Activated CD8-positive, alpha-beta memory T cell treated with anti-CD3 and anti-CD28 coated beads, Interleukin-2, amount 10 ng/mL, durations not matched to agents 7 days and 5 days (primary cell): Measurements from ENCODE around the gene GRIN1. TPM values are rescaled to one million over a fixed set of nuclear protein-coding genes. Genes with fewer than 3 reads are reported as not detected.

ENCODE experiments used
- ATAC-seq: fragments of 150-1000 bp; cut with Tn5 transposase; one replicate; pipeline ENCODE4 v1.10.0; 2021; ENCODE audit warnings: moderate library complexity
- CTCF ChIA-PET: fragments of 350-600 bp; sonication (Branson Sonifier 250); formaldehyde crosslinking; loops from one replicate; lab custom pipeline; 2021; ENCODE audit warnings: antibody characterized with exemption; lab: Charles Lee
- DNase-seq: peaks from one replicate; pipeline ENCODE4 v3.0.0-alpha.2; 2020
- H3K27ac Mint-ChIP-seq: one replicate; pipeline ENCODE4 v1.8.0; 2021; ENCODE audit warnings: mild to moderate bottlenecking, mixed read lengths
- H3K27me3 Mint-ChIP-seq: one replicate; pipeline ENCODE4 v1.8.0; 2021; ENCODE audit warnings: mixed read lengths
- H3K36me3 Mint-ChIP-seq: one replicate; pipeline ENCODE4 v1.8.0; 2021; ENCODE audit warnings: mild to moderate bottlenecking, mixed read lengths
- H3K4me1 Mint-ChIP-seq: one replicate; pipeline ENCODE4 v1.8.0; 2021; ENCODE audit warnings: mixed read lengths
- H3K4me3 Mint-ChIP-seq: one replicate; pipeline ENCODE4 v1.8.0; 2021; ENCODE audit warnings: mild to moderate bottlenecking, moderate library complexity, mixed read lengths
- H3K9me3 Mint-ChIP-seq: one replicate; pipeline ENCODE4 v1.8.0; 2022; ENCODE audit warnings: low read depth, mixed read lengths
- total RNA-seq, 2 experiments: library from RNA; stranded (reverse); gene quantifications; one replicate each; pipeline ENCODE4 v1.2.3, GENCODE V29; 2021

GRIN1 gene
- total RNA-seq, 2 experiments from 2014 or later: not detected

DNA sequence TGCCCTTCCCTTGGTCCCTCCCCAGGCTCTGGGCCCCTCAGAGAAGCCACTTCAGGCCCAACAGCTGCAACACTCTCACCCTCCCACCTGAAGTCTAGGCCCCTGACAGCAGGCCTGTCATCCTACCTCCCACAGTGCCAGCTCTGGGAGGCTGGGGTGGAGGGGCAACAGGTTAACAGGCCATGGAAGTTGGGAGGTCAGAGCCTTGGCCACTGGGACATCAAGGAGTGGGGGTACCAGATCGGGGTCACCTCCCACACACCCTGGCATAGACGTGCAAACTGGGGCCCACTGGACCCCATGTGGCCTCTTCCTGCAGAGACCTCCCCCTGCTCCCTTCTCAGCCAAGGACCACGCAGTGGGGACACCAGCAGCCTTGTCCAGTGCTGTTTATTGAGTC is 52.3 kb downstream of the GRIN1 start:
- Mint-ChIP-seq H3K9me3 (no peaks in the 10 kb centered on the region), H3K27me3 (no peaks in the 10 kb centered on the region), H3K36me3 (peaks cover 2% of the 10 kb centered on the region), H3K4me1 (peaks cover 29% of the 10 kb centered on the region), H3K27ac (peak overlapping the region; percentile 36), H3K4me3 (no peak overlapping the region)
- no peak for ATAC-seq
- DNase-seq: no peak
- CTCF ChIA-PET: interaction anchor here (5.1 kb wide), 1 partner anchor 13 kb away, joined by 55 read pairs; the partner anchor contains the start of genes NDOR1, TMEM203 and TPRN

DNA sequence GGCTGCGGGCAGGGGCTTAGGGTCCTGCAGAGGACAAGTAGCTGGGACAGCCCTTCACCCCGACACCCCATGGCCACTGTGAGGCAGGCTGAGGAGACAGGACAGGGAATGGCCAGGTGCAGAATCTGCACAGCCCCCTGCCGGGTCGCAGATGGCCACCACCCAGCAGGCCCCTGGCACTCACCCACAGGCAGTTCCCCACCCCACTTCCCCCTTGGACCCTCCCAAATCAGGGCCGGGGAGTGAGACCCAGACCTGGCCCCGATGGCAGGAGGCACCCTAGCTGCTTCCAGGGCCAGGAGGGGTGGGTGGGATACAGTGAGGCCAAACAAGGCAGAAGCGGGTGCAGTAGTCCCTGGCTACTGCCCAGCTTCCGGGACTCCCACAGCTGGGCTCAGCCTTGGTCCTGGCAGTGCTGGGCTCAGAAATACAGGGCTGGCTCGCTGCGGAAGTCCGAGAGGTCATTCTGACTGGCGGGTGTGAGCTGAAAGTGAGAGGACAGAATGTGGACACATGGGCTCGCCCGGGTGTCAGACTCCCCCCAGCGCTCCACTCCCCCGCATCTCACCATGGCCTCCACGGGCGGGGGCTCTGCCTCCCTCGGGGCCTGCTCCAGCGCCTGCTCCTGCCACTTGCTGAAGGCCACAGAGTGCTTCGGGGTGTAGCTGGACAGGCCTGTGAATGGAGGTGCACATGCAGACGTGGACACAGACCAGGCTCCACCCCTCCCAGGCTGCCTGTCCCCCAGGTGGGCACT is 52.9 kb downstream of the GRIN1 start:
- no peaks in the 10 kb centered on the region for H3K9me3 Mint-ChIP-seq

DNA sequence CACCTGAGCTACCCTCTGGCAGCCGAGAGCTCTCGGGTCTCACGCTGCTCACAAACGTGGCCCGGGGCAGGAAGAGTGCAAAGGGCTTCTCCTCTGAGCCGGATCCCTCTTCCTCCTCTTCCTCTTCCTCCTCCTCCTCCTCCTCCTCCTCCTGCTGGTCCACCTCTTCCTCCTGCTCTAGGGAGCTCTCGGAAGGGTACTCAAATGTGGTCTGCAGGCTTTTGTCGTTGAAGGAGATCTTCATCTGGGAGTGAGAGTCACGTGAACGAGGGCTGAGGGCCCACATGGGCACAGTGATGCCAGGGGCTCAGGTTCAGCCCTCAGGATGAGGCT is 53.5 kb downstream of the GRIN1 start:
- H3K4me1 Mint-ChIP-seq: peaks cover 19% of the 10 kb centered on the region
- H3K4me3 Mint-ChIP-seq: no peak overlapping the region
- ATAC-seq (no peak), DNase-seq (no peak)
- no peaks in the 10 kb centered on the region for H3K9me3 Mint-ChIP-seq
- no peak overlapping the region for H3K27ac Mint-ChIP-seq
- H3K27me3 Mint-ChIP-seq: no peaks in the 10 kb centered on the region
- peaks cover 2% of the 10 kb centered on the region for H3K36me3 Mint-ChIP-seq
- CTCF ChIA-PET: interaction anchor here (1.2 kb wide), 1 partner anchor 8 kb away, joined by 4 read pairs; the partner anchor contains the start of gene TPRN

More for the DNA sequence above, 52.9 kb downstream of the GRIN1 start:
- ATAC-seq (no peak), DNase-seq (no peak)
- Mint-ChIP-seq H3K4me3 (no peak overlapping the region), H3K4me1 (peaks cover 24% of the 10 kb centered on the region), H3K36me3 (peaks cover 2% of the 10 kb centered on the region), H3K27me3 (no peaks in the 10 kb centered on the region), H3K27ac (no peak overlapping the region)
- CTCF ChIA-PET: interaction anchor here (1.2 kb wide), 1 partner anchor 9 kb away, joined by 4 read pairs; the partner anchor contains the start of gene TPRN

DNA sequence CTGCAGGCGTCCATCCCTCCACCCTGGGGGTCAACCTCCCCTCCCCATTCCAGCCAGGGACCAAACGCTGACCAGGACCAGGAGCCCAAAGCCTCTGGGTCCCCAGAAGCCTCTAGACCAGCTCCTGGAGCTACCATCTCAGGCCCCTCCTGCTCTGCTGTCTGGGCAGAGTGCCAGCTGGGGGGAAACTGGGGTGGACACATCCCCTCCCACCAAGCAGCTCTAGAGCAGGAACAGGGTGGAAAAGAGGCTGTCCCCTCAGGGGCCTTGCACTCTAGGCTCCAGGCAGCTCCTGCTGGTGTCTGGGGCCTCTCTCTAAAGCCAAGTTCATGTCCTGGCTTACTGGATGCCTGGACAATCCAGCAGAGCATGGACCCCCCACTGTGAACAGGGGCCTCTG is 53.9 kb downstream of the GRIN1 start:
- H3K36me3 Mint-ChIP-seq: peaks cover 2% of the 10 kb centered on the region
- H3K4me3 Mint-ChIP-seq: no peak overlapping the region
- ATAC-seq (no peak), DNase-seq (no peak)
- H3K27me3 Mint-ChIP-seq: no peaks in the 10 kb centered on the region
- H3K27ac Mint-ChIP-seq: no peak overlapping the region
- CTCF ChIA-PET: interaction anchor here (0.8 to 1.2 kb wide), 2 partner anchors 8 to 44 kb away, joined by 4 read pairs; partner anchors contain the start of gene TPRN
- peaks cover 16% of the 10 kb centered on the region for H3K4me1 Mint-ChIP-seq
- H3K9me3 Mint-ChIP-seq: no peaks in the 10 kb centered on the region

DNA sequence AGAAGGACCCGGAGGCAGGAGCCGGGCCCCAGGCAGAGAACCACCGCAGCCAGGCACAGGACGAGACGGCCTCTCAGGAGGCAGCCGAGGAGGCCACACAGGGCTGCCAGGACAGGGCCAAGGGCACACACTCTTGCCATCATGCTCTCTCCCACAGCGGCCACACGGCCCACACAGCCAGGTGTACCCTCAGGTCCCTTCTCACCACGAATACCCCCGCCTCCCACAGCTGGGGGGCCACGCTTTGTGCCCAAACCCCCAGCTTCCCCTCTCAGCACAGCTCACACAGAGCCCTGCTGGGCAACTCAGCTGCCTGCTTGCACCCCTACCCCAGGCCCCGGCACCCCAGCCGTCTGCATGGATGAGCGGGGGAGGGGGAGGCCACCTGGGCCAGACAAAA is 54.8 kb downstream of the GRIN1 start:
- Mint-ChIP-seq H3K27ac (no peak overlapping the region), H3K27me3 (no peaks in the 10 kb centered on the region), H3K4me1 (peaks cover 18% of the 10 kb centered on the region), H3K9me3 (no peaks in the 10 kb centered on the region), H3K36me3 (peaks cover 2% of the 10 kb centered on the region), H3K4me3 (no peak overlapping the region)
- DNase-seq: no peak
- CTCF ChIA-PET: interaction anchor here (0.8 kb wide), 1 partner anchor 43 kb away, joined by 4 read pairs; no protein-coding TSS in a partner anchor
- no peak for ATAC-seq

DNA sequence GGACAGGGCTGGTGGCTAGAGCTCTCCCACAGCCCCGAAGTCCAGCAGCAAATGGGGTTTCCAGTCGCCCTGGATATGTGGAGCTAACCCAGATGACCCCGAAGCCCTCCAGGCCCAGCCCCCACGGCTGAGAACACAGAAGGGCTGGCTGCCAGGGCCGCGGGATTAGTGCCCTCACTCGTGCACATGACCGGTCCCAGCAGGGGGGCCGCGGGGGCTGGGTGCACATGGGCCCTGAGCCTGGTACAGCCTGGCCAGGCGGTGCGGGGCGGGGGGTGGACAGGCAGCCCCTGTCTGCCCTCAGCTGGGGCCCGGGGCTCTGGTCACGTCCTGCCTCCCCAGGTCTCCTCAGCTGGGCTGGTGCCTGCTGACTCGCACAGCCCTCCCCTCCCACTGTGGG is 55.4 kb downstream of the GRIN1 start:
- H3K27ac Mint-ChIP-seq: no peak overlapping the region
- ATAC-seq (no peak), DNase-seq (no peak)
- no peak overlapping the region for H3K4me3 Mint-ChIP-seq
- H3K27me3 Mint-ChIP-seq: no peaks in the 10 kb centered on the region
- H3K4me1 Mint-ChIP-seq: peaks cover 15% of the 10 kb centered on the region
- CTCF ChIA-PET: no interaction called here
- H3K9me3 Mint-ChIP-seq: no peaks in the 10 kb centered on the region
- H3K36me3 Mint-ChIP-seq: peaks cover 2% of the 10 kb centered on the region

DNA sequence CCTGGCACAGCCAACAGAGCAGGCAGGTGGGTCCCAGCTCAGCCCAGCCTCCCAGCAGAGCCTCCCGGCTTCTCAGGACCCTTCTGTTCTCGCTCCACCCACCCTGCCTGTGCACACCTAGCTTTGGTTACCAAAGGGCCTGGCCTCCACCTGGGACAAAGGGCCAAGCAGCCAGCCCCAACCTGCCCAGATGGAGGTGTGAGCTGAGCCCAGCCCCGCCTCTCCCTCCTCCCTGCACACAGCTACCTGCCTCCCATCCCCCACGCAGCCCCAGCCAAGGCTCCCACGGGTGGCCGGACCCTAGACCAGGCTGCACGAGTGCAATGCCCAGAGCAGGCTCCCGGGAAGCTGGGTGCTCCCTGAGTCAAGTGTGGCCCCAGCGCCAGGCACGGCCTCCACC is 56.0 kb downstream of the GRIN1 start:
- CTCF ChIA-PET: interaction anchor here (1.8 kb wide), 1 partner anchor 10 kb away, joined by 4 read pairs; the partner anchor contains the start of genes NDOR1 and TMEM203
- no peaks in the 10 kb centered on the region for H3K9me3 Mint-ChIP-seq
- no peak for DNase-seq
- no peak overlapping the region for H3K4me3 Mint-ChIP-seq
- ATAC-seq: no peak
- H3K27ac Mint-ChIP-seq: no peak overlapping the region
- no peaks in the 10 kb centered on the region for H3K27me3 Mint-ChIP-seq
- H3K4me1 Mint-ChIP-seq: peaks cover 12% of the 10 kb centered on the region
- H3K36me3 Mint-ChIP-seq: peaks cover 2% of the 10 kb centered on the region

DNA sequence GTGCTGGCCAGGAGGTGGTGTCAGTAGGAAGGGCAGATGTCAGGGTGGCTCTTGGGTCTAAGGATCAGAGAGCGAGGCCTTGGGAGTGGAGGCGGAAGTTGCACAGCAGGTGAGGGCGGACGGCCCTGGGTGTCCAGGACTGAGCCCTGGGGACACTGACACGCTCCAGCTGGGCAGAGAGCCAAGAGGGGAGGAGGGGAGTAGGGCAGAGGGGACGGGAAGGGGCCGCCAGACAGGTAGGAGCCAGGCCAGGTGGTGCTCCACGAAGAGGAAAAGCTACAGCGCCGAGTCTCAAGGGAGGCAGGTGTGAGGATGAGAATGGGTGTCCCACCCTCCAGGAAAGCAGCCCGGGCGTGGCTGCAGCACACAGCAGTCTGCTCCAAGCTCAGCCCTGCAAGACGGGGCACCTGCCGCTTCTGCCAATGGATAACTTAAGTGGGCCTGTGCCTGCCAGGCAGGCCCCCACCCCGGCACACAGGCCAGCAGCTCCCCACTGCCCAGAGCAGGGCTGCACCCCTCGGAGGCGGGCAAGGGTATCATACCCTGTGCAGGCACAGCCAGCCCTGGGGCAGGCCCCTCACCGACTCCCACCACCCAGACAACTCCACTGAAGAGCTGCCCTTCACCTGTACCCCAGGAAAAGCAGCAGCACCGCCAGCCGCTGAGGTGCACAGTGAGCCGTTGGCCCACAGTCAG is 56.7 kb downstream of the GRIN1 start:
- ATAC-seq (no peak), DNase-seq (no peak)
- Mint-ChIP-seq H3K27me3 (no peaks in the 10 kb centered on the region), H3K4me1 (peaks cover 6% of the 10 kb centered on the region), H3K36me3 (no peaks in the 10 kb centered on the region), H3K9me3 (no peaks in the 10 kb centered on the region), H3K4me3 (no peak overlapping the region), H3K27ac (no peak overlapping the region)
- CTCF ChIA-PET: interaction anchor here (1.8 kb wide), 1 partner anchor 9 kb away, joined by 4 read pairs; the partner anchor contains the start of genes NDOR1 and TMEM203

DNA sequence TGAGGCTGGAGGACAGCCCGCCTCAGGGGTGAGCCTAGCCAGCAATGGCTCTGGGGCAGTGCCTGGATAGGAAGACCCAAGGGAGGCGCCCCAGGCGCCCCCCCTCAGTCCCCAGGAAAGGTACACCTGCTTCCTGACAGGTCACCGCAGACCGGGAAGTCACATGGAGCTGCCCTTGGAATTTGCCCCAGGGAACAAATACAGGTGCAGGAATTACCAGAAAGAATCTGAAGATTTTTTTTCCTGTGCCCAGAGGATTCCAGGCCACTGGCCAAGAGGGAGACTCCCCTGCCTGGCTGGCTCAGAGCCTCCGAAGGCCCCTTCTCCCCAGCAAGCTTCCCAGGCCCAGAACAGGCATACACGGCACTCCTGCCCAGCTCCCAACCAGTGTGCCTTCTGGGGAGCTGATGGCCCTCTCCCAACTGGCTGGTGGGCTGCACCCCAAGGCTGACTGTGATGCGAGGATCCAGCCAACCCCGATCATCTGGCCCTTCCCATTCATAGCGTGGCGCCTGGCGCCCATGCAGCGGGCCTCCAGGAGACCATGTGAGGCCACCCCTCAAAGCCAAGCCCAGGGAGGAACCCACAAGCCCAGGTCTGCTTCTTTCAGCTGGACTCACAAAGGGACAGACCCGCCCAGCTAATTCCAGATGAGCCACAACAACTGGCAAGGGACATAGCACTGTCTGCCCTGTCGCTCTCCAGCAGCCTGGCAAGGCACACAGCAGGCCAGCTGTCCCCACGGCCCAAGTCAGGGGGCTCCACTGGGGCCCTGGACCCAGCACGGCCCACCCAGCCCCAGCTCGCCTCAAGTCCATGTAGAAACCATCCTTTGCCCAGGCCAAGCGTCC is 59.3 kb downstream of the GRIN1 start:
- H3K36me3 Mint-ChIP-seq: no peaks in the 10 kb centered on the region
- no peak overlapping the region for H3K4me3 Mint-ChIP-seq
- ATAC-seq (no peak), DNase-seq (no peak)
- CTCF ChIA-PET: interaction anchor here (1.4 to 3.4 kb wide), 3 partner anchors 9 to 83 kb away, joined by 3 to 12 read pairs (median 8); partner anchors contain the start of genes ANAPC2 and SSNA1
- no peak overlapping the region for H3K27ac Mint-ChIP-seq
- H3K27me3 Mint-ChIP-seq: no peaks in the 10 kb centered on the region
- H3K4me1 Mint-ChIP-seq: peaks cover 20% of the 10 kb centered on the region
- no peaks in the 10 kb centered on the region for H3K9me3 Mint-ChIP-seq

DNA sequence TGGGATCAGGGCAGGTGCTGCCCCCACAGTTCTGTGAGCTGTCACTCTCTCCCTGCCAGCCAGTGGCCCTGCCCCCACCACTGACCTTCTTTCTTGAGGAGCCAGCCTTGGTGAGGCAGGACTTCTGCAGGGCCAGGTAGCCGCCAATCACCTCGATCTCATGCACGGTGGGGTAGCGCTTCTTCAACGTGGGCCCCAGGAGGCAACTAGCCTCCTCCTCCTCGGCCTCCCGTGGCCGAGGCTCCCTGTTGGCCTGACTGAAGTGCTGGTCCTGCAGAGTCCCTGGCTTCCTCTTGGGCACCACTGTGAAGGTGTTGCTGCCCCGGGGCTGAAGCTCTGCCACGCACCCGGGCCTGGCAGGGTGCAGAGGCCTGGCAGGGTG is 59.9 kb downstream of the GRIN1 start:
- CTCF ChIA-PET: interaction anchor here (1.4 to 3.4 kb wide), 3 partner anchors 10 to 84 kb away, joined by 3 to 12 read pairs (median 8); partner anchors contain the start of genes ANAPC2 and SSNA1
- H3K27ac Mint-ChIP-seq: no peak overlapping the region
- peaks cover 22% of the 10 kb centered on the region for H3K4me1 Mint-ChIP-seq
- no peak for ATAC-seq
- no peaks in the 10 kb centered on the region for H3K36me3 Mint-ChIP-seq
- no peaks in the 10 kb centered on the region for H3K9me3 Mint-ChIP-seq
- no peak overlapping the region for H3K4me3 Mint-ChIP-seq
- no peaks in the 10 kb centered on the region for H3K27me3 Mint-ChIP-seq
- DNase-seq: no peak

DNA sequence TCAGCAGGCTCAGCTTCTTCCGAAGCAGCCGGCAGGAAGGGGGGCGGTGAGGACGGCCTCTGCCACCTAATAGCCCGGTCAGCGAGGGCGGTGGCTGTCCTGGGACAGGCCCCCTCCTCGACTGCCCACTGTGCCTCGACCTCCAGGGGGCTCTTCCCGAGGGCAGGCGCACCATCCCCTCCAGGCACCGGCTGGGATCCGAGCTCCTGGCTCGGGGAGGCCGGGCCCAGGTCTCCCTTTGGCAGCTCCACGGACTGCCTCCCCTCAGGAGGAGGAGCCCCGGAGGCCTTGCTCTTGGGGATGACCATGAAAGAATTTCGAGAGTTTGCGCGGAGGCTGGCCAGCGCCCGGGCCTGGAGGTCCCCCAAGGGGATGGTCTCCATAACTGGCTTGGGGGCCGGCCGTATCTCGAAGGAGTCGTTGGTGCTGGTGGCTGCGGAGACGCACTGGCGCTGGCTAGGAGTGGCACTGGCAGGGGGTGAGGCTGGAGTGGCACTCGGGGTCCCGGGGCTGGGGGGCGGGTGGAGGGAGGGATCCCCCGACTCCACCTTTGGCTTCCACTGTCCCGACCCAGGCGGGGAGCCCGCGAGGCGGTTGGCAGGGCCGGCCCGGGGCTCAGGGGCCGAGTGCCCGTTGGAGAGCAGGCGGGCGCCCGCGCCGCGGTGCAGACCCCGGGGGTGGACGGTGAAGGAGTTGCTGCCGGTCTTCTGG is 60.6 kb downstream of the GRIN1 start:
- ATAC-seq: no peak
- Mint-ChIP-seq H3K27ac (no peak overlapping the region), H3K27me3 (no peaks in the 10 kb centered on the region), H3K36me3 (peaks cover 2% of the 10 kb centered on the region), H3K9me3 (no peaks in the 10 kb centered on the region), H3K4me3 (peak overlapping the region; percentile 62), H3K4me1 (peaks cover 28% of the 10 kb centered on the region)
- DNase-seq: no peak
- CTCF ChIA-PET: interaction anchor here (2.5 to 3.4 kb wide), 2 partner anchors 10 to 37 kb away, joined by 8 to 12 read pairs; partner anchors contain the start of genes ANAPC2 and SSNA1
